SK-N-SH (cell line): ENCODE results near the gene TPPP. TPM values are rescaled to one million over a fixed set of nuclear protein-coding genes. Genes with fewer than 3 reads are reported as not detected.
"Not testable (repeated sequence)": the region's sequence is repeated elsewhere in the genome, so short reads cannot be mapped to it uniquely, and the experiment has no call there.

ENCODE experiments used
- CTCF ChIA-PET: fragments of 300-600, 350-600 bp; formaldehyde crosslinking; extraction: SDS; loops from one replicate; lab custom pipeline; 2021; lab: Yijun Ruan, JAX
- POLR2A ChIA-PET: fragments of 350-600 bp; sonication (Branson Sonifier 250); formaldehyde crosslinking; extraction: SDS; loops from one replicate; lab custom pipeline; 2020; ENCODE audit warnings: antibody characterized with exemption, inconsistent platforms; lab: Yijun Ruan, JAX
- DNase-seq: peaks from one replicate; pipeline ENCODE4 v3.0.0; 2012
- H2AFZ ChIP-seq: fragments of 200-600 bp; sonication (generic); 2 replicates; pipeline ENCODE4 v1.8.1; 2016; ENCODE audit warnings: antibody characterized with exemption, mild to moderate bottlenecking, low read depth
- H3F3A ChIP-seq: fragments of 200-600 bp; sonication (generic); replicated peaks from 2 replicates; pipeline ENCODE3; 2016; ENCODE audit warnings: antibody characterized with exemption, mild to moderate bottlenecking; ENCODE audit not compliant: insufficient read depth
- H3K27ac ChIP-seq, 2 experiments: fragments of 200-500 bp in 1 of 2; fragments of 200-600 bp in 1 of 2; sonication (Bioruptor generic) in 1 of 2; sonication (generic), shearing (Covaris generic) in 1 of 2; 2 replicates each; pipeline versions ENCODE4 v1.5.1 to v1.6.1; 2014 to 2016; ENCODE audit warnings: low read depth in 2 of 2, inconsistent platforms in 1 of 2, low read length in 1 of 2, mild to moderate bottlenecking in 1 of 2, mixed read lengths in 1 of 2
- H3K27me3 ChIP-seq: fragments of 200-600 bp; sonication (generic), shearing (Covaris generic); 2 replicates; pipeline ENCODE4 v1.6.1; 2016; ENCODE audit warnings: mixed run types; ENCODE audit not compliant: insufficient read depth
- H3K36me3 ChIP-seq, 2 experiments: fragments of 200-500 bp in 1 of 2; fragments of 200-600 bp in 1 of 2; sonication (Bioruptor generic) in 1 of 2; sonication (generic) in 1 of 2; replicated peaks in 1 of 2; 2 replicates each; pipeline versions ENCODE3 to v1.5.1; 2014 to 2016; ENCODE audit warnings: low read length in 1 of 2, mild to moderate bottlenecking in 1 of 2; ENCODE audit not compliant: insufficient read depth in 2 of 2, control insufficient read depth in 1 of 2
- H3K4me1 ChIP-seq, 2 experiments: fragments of 200-500 bp in 1 of 2; fragments of 200-600 bp in 1 of 2; sonication (Bioruptor generic) in 1 of 2; sonication (generic), shearing (Covaris generic) in 1 of 2; 2 replicates each; pipeline versions ENCODE4 v1.5.1 to v1.6.1; 2014 to 2016; ENCODE audit warnings: low read depth in 1 of 2, low read length in 1 of 2, mixed run types in 1 of 2; ENCODE audit not compliant: insufficient read depth in 2 of 2, control insufficient read depth in 1 of 2
- H3K4me2 ChIP-seq: fragments of 200-600 bp; sonication (generic), shearing (Covaris generic); 2 replicates; pipeline ENCODE4 v1.6.1; 2017; ENCODE audit warnings: mixed run types
- H3K4me3 ChIP-seq, 2 experiments: fragments of 200-500 bp in 1 of 2; fragments of 200-600 bp in 1 of 2; sonication (Bioruptor generic) in 1 of 2; sonication (generic), shearing (Covaris generic) in 1 of 2; 2 replicates each; pipeline versions ENCODE4 v1.5.1 to v1.8.1; 2014 to 2016; ENCODE audit warnings: low read depth in 2 of 2, inconsistent platforms in 1 of 2, low read length in 1 of 2, mild to moderate bottlenecking in 1 of 2, mixed read lengths in 1 of 2, moderate library complexity in 1 of 2
- H3K79me2 ChIP-seq: fragments of 200-600 bp; sonication (generic); 2 replicates; pipeline ENCODE4 v1.8.1; 2017; ENCODE audit warnings: mild to moderate bottlenecking; ENCODE audit not compliant: insufficient read depth
- H3K9ac ChIP-seq: fragments of 200-600 bp; sonication (generic); 2 replicates; pipeline ENCODE4 v1.6.1; 2017; ENCODE audit warnings: mixed run types
- H3K9me2 ChIP-seq: fragments of 200-600 bp; sonication (generic); 2 replicates; pipeline ENCODE4 v1.6.1; 2017; ENCODE audit warnings: mixed run types
- H3K9me3 ChIP-seq: fragments of 200-600 bp; sonication (generic); 2 replicates; pipeline ENCODE4 v1.6.1; 2017; ENCODE audit warnings: mixed run types, mild to moderate bottlenecking, moderate library complexity
- H4K20me1 ChIP-seq: fragments of 200-600 bp; sonication (generic); 2 replicates; pipeline ENCODE4 v1.6.1; 2017; ENCODE audit warnings: mild to moderate bottlenecking, mixed run types; ENCODE audit not compliant: insufficient read depth
- WGBS: methylation state at CpG from one replicate; pipeline ENCODE4 v1.1.6; 2017; ENCODE audit warnings: low lambda C conversion rate; 5-methylcytosine and 5-hydroxymethylcytosine counted together
- polyA plus RNA-seq, 3 experiments: library from polyadenylated mRNA; depleted of rRNA; stranded (reverse); fragments of >200 nt; gene quantifications; 2 replicates each; pipeline ENCODE4 v1.2.3, GENCODE V29; 2012

Gene TPPP
- polyA plus RNA-seq, 1 of the 3 experiments (the other 2 are of a cell fraction): 0.05 TPM

- H3K27ac ChIP-seq, DNase-seq, H2AFZ ChIP-seq, POLR2A ChIA-PET, H3K4me2 ChIP-seq, CTCF ChIA-PET, H3K9me3 ChIP-seq, H3K79me2 ChIP-seq, H3K9me2 ChIP-seq, H3K4me1 ChIP-seq, H3K27me3 ChIP-seq, H3K36me3 ChIP-seq, H3K4me3 ChIP-seq, H4K20me1 ChIP-seq, H3F3A ChIP-seq, H3K9ac ChIP-seq: not testable (repeated sequence)
- WGBS: no CpG with 5 or more reads among the region's 3 CpGs
These were observed 10.9 kb downstream of the TPPP start for GRCh38 chr5:682216-682615.

GRCh38 chr5:681317-682191 is 11.6 kb downstream of the TPPP start:
- POLR2A ChIA-PET, H3K9me3 ChIP-seq, CTCF ChIA-PET, H3K4me3 ChIP-seq, H3K79me2 ChIP-seq, H3K9ac ChIP-seq, H3K9me2 ChIP-seq, DNase-seq, H3K4me1 ChIP-seq, H3K27ac ChIP-seq, H3F3A ChIP-seq, H2AFZ ChIP-seq, H3K4me2 ChIP-seq, H3K36me3 ChIP-seq, H4K20me1 ChIP-seq, H3K27me3 ChIP-seq: not testable (repeated sequence)
- 82% methylated on average over 6 of the region's 17 CpGs for WGBS

GRCh38 chr5:680836-681235 is 12.3 kb downstream of the TPPP start:
- H3K4me1 ChIP-seq, H3K4me3 ChIP-seq, H3F3A ChIP-seq, H4K20me1 ChIP-seq, H2AFZ ChIP-seq, DNase-seq, H3K79me2 ChIP-seq, H3K9me2 ChIP-seq, POLR2A ChIA-PET, H3K27me3 ChIP-seq, H3K4me2 ChIP-seq, H3K9me3 ChIP-seq, H3K9ac ChIP-seq, H3K27ac ChIP-seq, CTCF ChIA-PET, H3K36me3 ChIP-seq: not testable (repeated sequence)
- WGBS: 75% methylated on average over 9 of the region's 13 CpGs

- H3K4me1 ChIP-seq, H3K9ac ChIP-seq, H3K9me3 ChIP-seq, H2AFZ ChIP-seq, H3K79me2 ChIP-seq, H3F3A ChIP-seq, H3K36me3 ChIP-seq, CTCF ChIA-PET, H3K27ac ChIP-seq, POLR2A ChIA-PET, H3K9me2 ChIP-seq, H4K20me1 ChIP-seq, H3K4me3 ChIP-seq, H3K27me3 ChIP-seq, H3K4me2 ChIP-seq, DNase-seq: not testable (repeated sequence)
- 60% methylated on average over 4 of the region's 32 CpGs for WGBS
These were observed 12.9 kb downstream of the TPPP start for GRCh38 chr5:680118-680795.

GRCh38 chr5:679166-679895 is 13.8 kb downstream of the TPPP start:
- H4K20me1 ChIP-seq, H3K9ac ChIP-seq, H3K79me2 ChIP-seq, H3K27me3 ChIP-seq, CTCF ChIA-PET, H3K27ac ChIP-seq, H3K4me3 ChIP-seq, POLR2A ChIA-PET, H3K4me2 ChIP-seq, DNase-seq, H3K4me1 ChIP-seq, H3F3A ChIP-seq, H3K9me3 ChIP-seq, H2AFZ ChIP-seq, H3K9me2 ChIP-seq, H3K36me3 ChIP-seq: not testable (repeated sequence)
- 70% methylated on average over 8 of the region's 17 CpGs for WGBS

GRCh38 chr5:678521-678920 is 14.6 kb downstream of the TPPP start:
- CTCF ChIA-PET, H3K79me2 ChIP-seq, H3F3A ChIP-seq, H3K9me2 ChIP-seq, H3K9ac ChIP-seq, H3K27me3 ChIP-seq, H4K20me1 ChIP-seq, H3K36me3 ChIP-seq, H3K4me1 ChIP-seq, DNase-seq, H3K4me3 ChIP-seq, H2AFZ ChIP-seq, H3K27ac ChIP-seq, POLR2A ChIA-PET, H3K9me3 ChIP-seq, H3K4me2 ChIP-seq: not testable (repeated sequence)
- WGBS: 87% methylated on average over 5 of the region's 16 CpGs
